HG03342 (cell line): ENCODE results near the gene KCNK13.
"Not testable (repeated sequence)": the region's sequence is repeated elsewhere in the genome, so short reads cannot be mapped to it uniquely, and the experiment has no call there.

Experiments used
- ATAC-seq: cut with Tn5 transposase; IDR thresholded peaks from one replicate; pipeline ENCODE4 v1.9.1; 2021; ENCODE audit warnings: mild to moderate bottlenecking, moderate library complexity; ENCODE audit not compliant: unreplicated experiment

KCNK13 gene

GRCh38 chr14:90184571-90185266, 122.9 kb downstream of the KCNK13 start:
- ATAC-seq, result no peak

GRCh38 chr14:90188588-90188987, 126.8 kb downstream of the KCNK13 start:
- ATAC-seq, result no peak

GRCh38 chr14:90191154-90191553, 129.4 kb downstream of the KCNK13 start:
- no peak for ATAC-seq

DNA sequence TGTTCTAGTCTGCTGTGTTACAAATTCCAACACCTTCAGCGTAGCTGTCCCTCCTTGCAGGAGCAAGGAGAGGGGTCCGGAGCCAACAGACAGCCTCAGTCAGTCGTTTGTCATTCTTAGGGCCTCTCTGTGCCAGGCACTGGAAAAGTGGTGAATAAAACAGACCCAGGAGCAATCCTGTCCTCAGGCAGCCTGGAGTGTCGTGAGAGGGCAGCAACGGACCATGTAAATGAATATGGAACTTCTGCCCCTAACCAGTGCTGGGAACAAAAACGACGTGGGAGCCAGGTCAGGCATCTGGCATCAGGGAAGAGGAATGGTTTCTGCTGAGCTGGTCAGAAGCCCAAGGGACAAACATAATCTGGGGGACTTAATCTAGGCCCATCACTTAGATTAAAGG, 129.8 kb downstream of the KCNK13 start:
- no peak for ATAC-seq

DNA sequence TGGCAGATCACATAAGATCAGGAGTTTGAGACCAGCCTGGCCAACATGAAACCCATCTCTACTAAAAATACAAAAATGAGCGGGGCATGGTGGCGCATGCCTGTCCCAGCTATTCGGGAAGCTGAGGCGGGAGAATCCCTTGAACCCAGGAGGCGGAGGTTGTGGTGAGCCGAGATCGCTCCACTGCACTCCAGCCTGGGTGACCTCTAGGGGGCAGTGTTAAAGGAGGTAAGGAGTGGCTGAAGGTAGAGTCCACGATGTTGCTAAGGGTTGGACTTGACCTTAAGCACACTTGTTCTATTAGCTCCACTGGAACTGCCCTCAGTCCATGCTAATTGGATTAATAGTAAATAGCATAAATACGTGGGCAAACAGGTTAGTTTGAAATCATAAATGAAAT, 132.1 kb downstream of the KCNK13 start:
- ATAC-seq, result no peak

- ATAC-seq, result no peak
Observed at GRCh38 chr14:90194706-90195105, 132.9 kb downstream of the KCNK13 start.

- ATAC-seq, result no peak
Observed at GRCh38 chr14:90198541-90199060, 136.8 kb downstream of the KCNK13 start.

- ATAC-seq, result not testable (repeated sequence)
Observed at GRCh38 chr14:90200546-90200945, 138.8 kb downstream of the KCNK13 start.

DNA sequence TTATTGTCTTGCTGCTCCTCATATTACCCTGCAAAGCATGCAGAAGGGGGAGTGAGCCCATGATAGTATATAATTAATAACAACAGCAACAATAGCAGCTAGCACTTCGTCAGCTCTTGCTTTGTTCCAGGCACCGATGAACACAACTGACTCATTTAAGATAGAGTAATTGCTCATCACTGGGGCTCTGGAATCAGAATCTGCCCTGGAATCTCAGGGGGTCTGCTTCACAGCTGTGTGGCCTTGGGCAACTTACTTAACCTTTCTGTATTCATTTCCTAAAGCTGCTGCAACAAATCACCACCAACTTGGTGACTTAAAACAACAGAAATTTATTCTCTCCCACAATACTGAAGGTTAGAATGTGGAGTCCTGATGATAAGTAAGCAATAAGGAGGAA, 139.6 kb downstream of the KCNK13 start:
- ATAC-seq, result no peak

- no peak for ATAC-seq
Observed at GRCh38 chr14:90204516-90204915, 142.7 kb downstream of the KCNK13 start.

DNA sequence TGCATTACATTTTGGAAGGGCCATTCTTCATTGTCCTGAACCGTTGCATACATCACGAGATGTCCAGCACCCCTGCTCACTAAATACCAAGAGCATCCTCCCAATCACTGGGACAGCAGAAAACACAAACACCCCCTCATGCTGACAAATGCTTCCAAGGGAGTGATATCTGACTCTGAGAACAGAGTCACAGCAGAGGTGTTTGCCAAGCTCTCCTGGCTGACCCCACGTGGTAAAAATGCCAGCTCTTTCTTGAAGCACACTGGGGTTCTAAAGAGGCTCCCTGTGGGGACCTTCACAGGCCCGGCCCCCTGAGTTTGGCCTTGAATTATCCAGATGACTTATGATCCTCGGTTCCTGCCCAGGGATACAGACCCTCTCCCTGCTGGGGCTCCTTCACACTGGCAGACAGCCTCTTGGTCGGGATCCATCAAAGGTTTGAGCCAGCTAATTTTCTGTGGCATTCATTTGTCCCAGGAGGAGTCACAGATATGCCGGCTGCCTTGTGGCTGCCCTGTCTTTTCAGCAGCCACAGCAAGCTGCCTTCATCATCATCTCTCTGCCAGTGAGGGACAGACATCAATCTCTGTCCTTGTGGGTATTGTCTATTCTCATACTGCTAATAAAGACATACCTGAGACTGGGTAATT, 151.4 kb downstream of the KCNK13 start:
- no peak for ATAC-seq

DNA sequence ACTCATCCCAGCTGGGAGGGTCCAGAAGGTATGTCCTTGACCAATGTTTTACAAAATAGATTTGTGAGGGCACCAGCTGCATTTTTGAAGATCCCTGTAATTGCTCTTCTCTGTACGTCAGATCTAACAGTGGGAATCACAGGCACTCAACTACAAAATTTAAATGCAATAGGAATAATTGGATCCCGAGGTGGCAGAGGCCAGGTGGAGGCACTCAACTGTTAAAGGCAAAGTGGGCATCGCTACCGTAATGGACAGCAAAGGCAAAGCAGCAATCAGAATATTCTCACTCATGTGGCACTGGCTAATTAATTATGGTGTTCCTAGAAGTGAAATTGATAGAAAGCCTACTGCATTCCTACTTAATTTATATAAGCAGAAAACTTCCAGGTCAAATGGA, 166.7 kb downstream of the KCNK13 start:
- ATAC-seq, result no peak

GRCh38 chr14:90229942-90230341, 168.1 kb downstream of the KCNK13 start:
- not testable (repeated sequence) for ATAC-seq
